ENCODE measurements around the gene HHEX. TPM values are rescaled to one million over a fixed set of nuclear protein-coding genes. Genes with fewer than 3 reads are reported as not detected.

HHEX gene
- total RNA-seq, 1 donor from 2014 or later, result 6.1 TPM

- H3K4me1 ChIP-seq, result no peaks in the 10 kb centered on the region
- TF ChIP-seq, protein P1, sequence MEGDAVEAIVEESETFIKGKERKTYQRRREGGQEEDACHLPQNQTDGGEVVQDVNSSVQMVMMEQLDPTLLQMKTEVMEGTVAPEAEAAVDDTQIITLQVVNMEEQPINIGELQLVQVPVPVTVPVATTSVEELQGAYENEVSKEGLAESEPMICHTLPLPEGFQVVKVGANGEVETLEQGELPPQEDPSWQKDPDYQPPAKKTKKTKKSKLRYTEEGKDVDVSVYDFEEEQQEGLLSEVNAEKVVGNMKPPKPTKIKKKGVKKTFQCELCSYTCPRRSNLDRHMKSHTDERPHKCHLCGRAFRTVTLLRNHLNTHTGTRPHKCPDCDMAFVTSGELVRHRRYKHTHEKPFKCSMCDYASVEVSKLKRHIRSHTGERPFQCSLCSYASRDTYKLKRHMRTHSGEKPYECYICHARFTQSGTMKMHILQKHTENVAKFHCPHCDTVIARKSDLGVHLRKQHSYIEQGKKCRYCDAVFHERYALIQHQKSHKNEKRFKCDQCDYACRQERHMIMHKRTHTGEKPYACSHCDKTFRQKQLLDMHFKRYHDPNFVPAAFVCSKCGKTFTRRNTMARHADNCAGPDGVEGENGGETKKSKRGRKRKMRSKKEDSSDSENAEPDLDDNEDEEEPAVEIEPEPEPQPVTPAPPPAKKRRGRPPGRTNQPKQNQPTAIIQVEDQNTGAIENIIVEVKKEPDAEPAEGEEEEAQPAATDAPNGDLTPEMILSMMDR (IDR thresholded peaks at IDR 0.05), result no peak
- TF ChIP-seq POLR2AphosphoS5 (IDR thresholded peaks at IDR 0.05; ENCODE audit: insufficient read depth in 1 of 2, low read depth in 1 of 2), result no peak
- TF ChIP-seq POLR2A (IDR thresholded peaks at IDR 0.05), result no peak
- intact Hi-C loops (cut with DNase I), result no loop called here
- DNase-seq (ENCODE audit: extremely low spot score in 2 of 2), result no peak
- no peak overlapping the region for H3K27ac ChIP-seq
- no peaks in the 10 kb centered on the region for H3K9me3 ChIP-seq
- no peaks in the 10 kb centered on the region for H3K27me3 ChIP-seq
- H3K4me3 ChIP-seq, result no peak overlapping the region
- H3K36me3 ChIP-seq, result no peaks in the 10 kb centered on the region
Measured at GRCh38 chr10:92742331-92743228, 52.8 kb downstream of the HHEX start.

Small RNA genes lying within 50 kb of the gene (small RNA-seq; reads per million reads assigned to genes)
- gene RF00019 (not detected), gene RN7SL644P (not detected)

Other genes with a start within 250 kb of the HHEX start
- gene IDE, start 115.9 kb upstream of the HHEX start, total RNA-seq, result 22.3 TPM
- gene KIF11, start 96.8 kb upstream of the HHEX start, total RNA-seq, result 3.4 TPM
- gene EXOC6, start 158.6 kb downstream of the HHEX start, total RNA-seq, result 9.3 TPM